CD14-positive monocyte (primary cell): ENCODE results near the gene FXYD2. TPM values are rescaled to one million over a fixed set of nuclear protein-coding genes. Genes with fewer than 3 reads are reported as not detected.

Experiments used
- DNase-seq, 3 donors: peaks; one replicate each; pipeline ENCODE4 v3.0.0-alpha.2; 2011 to 2022
- H2AFZ ChIP-seq: 2 replicates; pipeline ENCODE4 v1.6.0; 2012; ENCODE audit warnings: mild to moderate bottlenecking, low read depth, low read length, inconsistent platforms; ENCODE audit not compliant: insufficient read depth, poor library complexity, severe bottlenecking
- H3K27ac ChIP-seq, 2 donors: 1 replicate in 1 of 2; 2 replicates in 1 of 2; pipeline ENCODE4 v1.5.1; 2012 to 2013; ENCODE audit warnings: low read length in 2 of 2, control low read depth in 1 of 2, inconsistent platforms in 1 of 2, low read depth in 1 of 2, mild to moderate bottlenecking in 1 of 2
- H3K27me3 ChIP-seq, 2 donors: one replicate each; pipeline versions ENCODE4 v1.6.0 to v1.6.1; 2011 to 2013; ENCODE audit warnings: low read length in 2 of 2; ENCODE audit not compliant: control insufficient read depth in 2 of 2, insufficient read depth in 2 of 2
- H3K36me3 ChIP-seq, 2 donors: replicated peaks in 1 of 2; 1 replicate in 1 of 2; 2 replicates in 1 of 2; pipeline versions ENCODE4 v1.5.1 to v1.6.1; 2012 to 2013; ENCODE audit warnings: low read length in 2 of 2, control low read depth in 1 of 2, inconsistent platforms in 1 of 2, mild to moderate bottlenecking in 1 of 2; ENCODE audit not compliant: insufficient read depth in 2 of 2, control insufficient read depth in 1 of 2
- H3K4me1 ChIP-seq, 2 donors: 1 replicate in 1 of 2; 2 replicates in 1 of 2; pipeline versions ENCODE4 v1.5.1 to v1.6.1; 2012 to 2013; ENCODE audit warnings: low read length in 2 of 2, control low read depth in 1 of 2, inconsistent platforms in 1 of 2, mild to moderate bottlenecking in 1 of 2, moderate library complexity in 1 of 2; ENCODE audit not compliant: insufficient read depth in 2 of 2, control insufficient read depth in 1 of 2
- H3K4me2 ChIP-seq: replicated peaks from 2 replicates; pipeline ENCODE3; 2012; ENCODE audit warnings: low read length, moderate library complexity, mild to moderate bottlenecking; ENCODE audit not compliant: poor library complexity, severe bottlenecking; ENCODE audit errors: extremely low read depth
- H3K4me3 ChIP-seq, 3 experiments: fragments of 200-600 bp in 1 of 3; sonication (generic) in 1 of 3; replicated peaks in 1 of 3; 1 replicate in 2 of 3; 2 replicates in 1 of 3; pipeline ENCODE4 v1.5.1; 2011 to 2013; ENCODE audit warnings: low read length in 3 of 3, mild to moderate bottlenecking in 3 of 3, control low read depth in 2 of 3, low read depth in 2 of 3, inconsistent platforms in 1 of 3, moderate library complexity in 1 of 3
- H3K79me2 ChIP-seq: 2 replicates; pipeline ENCODE4 v1.6.0; 2012; ENCODE audit warnings: mild to moderate bottlenecking, control low read depth, inconsistent platforms, low read length, moderate library complexity; ENCODE audit not compliant: insufficient read depth
- H3K9ac ChIP-seq: 2 replicates; pipeline ENCODE4 v1.6.0; 2017; ENCODE audit warnings: low read length, mild to moderate bottlenecking; ENCODE audit not compliant: insufficient read depth, poor library complexity, severe bottlenecking
- H3K9me3 ChIP-seq, 2 donors: replicated peaks in 1 of 2; 1 replicate in 1 of 2; 2 replicates in 1 of 2; pipeline versions ENCODE4 v1.5.1 to v1.6.1; 2012 to 2013; ENCODE audit warnings: low read length in 2 of 2, control low read depth in 1 of 2; ENCODE audit not compliant: control insufficient read depth in 1 of 2, insufficient read depth in 1 of 2
- H4K20me1 ChIP-seq: 2 replicates; pipeline ENCODE4 v1.6.0; 2012; ENCODE audit warnings: mild to moderate bottlenecking, low read length, control low read depth, moderate library complexity; ENCODE audit not compliant: insufficient read depth
- H3K27ac Mint-ChIP-seq, 7 donors: one replicate each; pipeline ENCODE4 v1.8.0; 2020; ENCODE audit warnings: mild to moderate bottlenecking in 7 of 7, mixed read lengths in 7 of 7, moderate library complexity in 6 of 7, inconsistent platforms in 2 of 7
- H3K27me3 Mint-ChIP-seq, 3 donors: one replicate each; pipeline ENCODE4 v1.8.0; 2021 to 2022; ENCODE audit warnings: low read depth in 3 of 3, mild to moderate bottlenecking in 3 of 3, mixed read lengths in 3 of 3, moderate library complexity in 3 of 3, inconsistent platforms in 1 of 3
- H3K36me3 Mint-ChIP-seq, 2 donors: one replicate each; pipeline ENCODE4 v1.8.0; 2020; ENCODE audit warnings: mixed read lengths in 2 of 2, inconsistent platforms in 1 of 2, mild to moderate bottlenecking in 1 of 2
- H3K4me1 Mint-ChIP-seq: one replicate; pipeline ENCODE4 v1.8.0; 2020; ENCODE audit warnings: mild to moderate bottlenecking, mixed read lengths
- H3K4me3 Mint-ChIP-seq, 2 donors: one replicate each; pipeline ENCODE4 v1.8.0; 2020; ENCODE audit warnings: mild to moderate bottlenecking in 2 of 2, mixed read lengths in 2 of 2, moderate library complexity in 1 of 2
- H3K9me3 Mint-ChIP-seq, 7 donors: one replicate each; pipeline ENCODE4 v1.8.0; 2020 to 2022; ENCODE audit warnings: mixed read lengths in 7 of 7, mild to moderate bottlenecking in 6 of 7, moderate library complexity in 6 of 7, inconsistent platforms in 2 of 7
- CTCF ChIP-seq: fragments of 200-600 bp; IDR thresholded peaks from one replicate; pipeline ENCODE4 v1.8.0; 2022; ENCODE audit warnings: antibody characterized with exemption, mild to moderate bottlenecking
- WGBS: methylation state at CpG from one replicate; pipeline ENCODE4 v1.1.5; 2013; ENCODE audit warnings: missing lambda C conversion rate; ENCODE audit not compliant: insufficient coverage; 5-methylcytosine and 5-hydroxymethylcytosine counted together
- intact Hi-C, 2 donors: fragments of 100-400 bp; cut with micrococcal nuclease; formaldehyde crosslinking; loops; one replicate each; pipeline versions ENCODE4 v1.15.0 to v1.15.1; 2023
- polyA plus RNA-seq, 3 donors: library from polyadenylated mRNA; depleted of rRNA in 1 of 3; unstranded in 2 of 3; stranded (reverse) in 1 of 3; fragments of 300-500 nt in 2 of 3; fragments of >200 nt in 1 of 3; fragmentation: Illumina TruSeq in 2 of 3; gene quantifications; 1 replicate in 2 of 3; 2 replicates in 1 of 3; pipeline ENCODE4 v1.2.3, GENCODE V29; 2012 to 2021

The FXYD2 gene
- polyA plus RNA-seq, 3 donors: 0.96 to 4.4 (median 2.5) TPM

- WGBS: 100% methylated on average over 1 of the region's 7 CpGs
- H3K9me3 Mint-ChIP-seq: peaks cover 0 to 2% (median 0%) of the 10 kb centered on the region in 7 donors
- Histone ChIP-seq H3K79me2 (no peaks in the 10 kb centered on the region), H2AFZ (no peak overlapping the region), H3K27ac (peak overlapping the region in 1 of 2 donors; percentile 82), H3K4me2 (no peak overlapping the region), H3K4me3 (no peak overlapping the region), H3K27me3 (no peaks in the 10 kb centered on the region), H3K4me1 (peaks cover 64 to 77% of the 10 kb centered on the region in 2 donors), H3K9ac (peak overlapping the region; percentile 59), H3K9me3 (no peaks in the 10 kb centered on the region), H4K20me1 (no peaks in the 10 kb centered on the region), H3K36me3 (no peaks in the 10 kb centered on the region)
- H3K27ac Mint-ChIP-seq: peak overlapping the region in 6 of 7 donors; percentile 37 to 89 (median 82)
- peak in 1 of 3 donors; percentile 30 for DNase-seq
- H3K27me3 Mint-ChIP-seq: peaks cover 0 to 6% (median 0%) of the 10 kb centered on the region in 3 donors
- intact Hi-C loops: loop anchor here in 1 of 2 donors (2.0 kb wide), 1 partner anchor 13 kb away; no protein-coding TSS in a partner anchor
- H3K4me1 Mint-ChIP-seq: peaks cover 78% of the 10 kb centered on the region
- H3K4me3 Mint-ChIP-seq: no peak overlapping the region
- peaks cover 0 to 3% of the 10 kb centered on the region in 2 donors for H3K36me3 Mint-ChIP-seq
- TF ChIP-seq CTCF: no peak
Measured at GRCh38 chr11:117829369-117829725, 4.8 kb upstream of the FXYD2 start.

- no peak overlapping the region for H2AFZ ChIP-seq
- TF ChIP-seq CTCF: no peak
- H3K4me3 Mint-ChIP-seq: peak overlapping the region; percentile 9 to 11
- H3K9ac ChIP-seq: peak overlapping the region; percentile 59
- H3K36me3 ChIP-seq: no peaks in the 10 kb centered on the region
- no peaks in the 10 kb centered on the region for H3K79me2 ChIP-seq
- H3K27ac ChIP-seq: peak overlapping the region; percentile 30 to 82
- H4K20me1 ChIP-seq: no peaks in the 10 kb centered on the region
- peaks cover 0 to 4% (median 0%) of the 10 kb centered on the region in 3 donors for H3K27me3 Mint-ChIP-seq
- peaks cover 67 to 77% of the 10 kb centered on the region in 2 donors for H3K4me1 ChIP-seq
- H3K4me2 ChIP-seq: peak overlapping the region; percentile 1
- H3K9me3 Mint-ChIP-seq: peaks cover 0 to 2% (median 0%) of the 10 kb centered on the region in 7 donors
- 39% methylated on average over 10 of the region's 16 CpGs for WGBS
- H3K27ac Mint-ChIP-seq: peak overlapping the region in 6 of 7 donors; percentile 74 to 89 (median 84)
- H3K4me3 ChIP-seq: no peak overlapping the region
- intact Hi-C loops: loop anchor here in 1 of 2 donors (2.0 kb wide), 1 partner anchor 14 kb away; no protein-coding TSS in a partner anchor
- H3K4me1 Mint-ChIP-seq: peaks cover 78% of the 10 kb centered on the region
- DNase-seq: peak; percentile 90 to 95 (median 91)
- no peaks in the 10 kb centered on the region for H3K27me3 ChIP-seq
- H3K9me3 ChIP-seq: no peaks in the 10 kb centered on the region
- peaks cover 0 to 3% of the 10 kb centered on the region in 2 donors for H3K36me3 Mint-ChIP-seq
Measured at GRCh38 chr11:117828611-117829368, 4.2 kb upstream of the FXYD2 start.
